ENCODE results near the gene RHOT1. TPM values are rescaled to one million over a fixed set of nuclear protein-coding genes. Genes with fewer than 3 reads are reported as not detected.
A peak's percentile ranks its signal among the peaks of the same experiment; 100 is the strongest.

RHOT1 gene
- total and polyA plus RNA-seq, 8 donors: 11.6 to 26.7 (median 16.0) TPM

DNA sequence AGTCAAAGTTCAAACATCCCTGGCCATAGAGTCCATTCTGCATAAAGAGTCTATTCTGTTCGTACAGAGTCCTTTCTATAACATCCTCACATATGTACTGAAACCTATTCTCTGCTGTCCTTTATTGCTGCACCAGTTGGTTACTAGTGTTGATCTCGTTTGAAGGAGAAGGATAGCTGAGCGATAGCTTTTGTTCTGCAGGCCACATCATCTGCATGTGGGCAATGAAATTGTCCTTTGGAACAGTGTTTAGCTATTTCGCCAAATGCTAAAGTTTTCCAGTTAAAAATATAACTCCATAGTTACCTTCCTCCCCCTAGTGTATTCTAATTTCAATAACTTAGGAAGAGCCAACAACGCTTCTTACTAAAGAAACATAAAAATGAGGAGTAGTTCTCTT, 6.0 kb downstream of the RHOT1 start:
- peaks cover 26 to 42% (median 38%) of the 10 kb centered on the region in 3 donors for H3K4me1 ChIP-seq
- peaks cover 0 to 4% (median 0%) of the 10 kb centered on the region in 3 donors for H3K36me3 ChIP-seq
- no peak for ATAC-seq

GRCh38 chr17:32150358-32150757, 8.1 kb downstream of the RHOT1 start:
- no peaks in the 10 kb centered on the region for H3K9me3 ChIP-seq
- H3K4me1 ChIP-seq: peaks cover 11 to 22% (median 19%) of the 10 kb centered on the region in 3 donors
- intact Hi-C loops (cut with DNase I): no loop called here
- no peak overlapping the region for H3K4me3 ChIP-seq
- H3K27me3 ChIP-seq: no peaks in the 10 kb centered on the region
- peaks cover 0 to 6% (median 0%) of the 10 kb centered on the region in 3 donors for H3K36me3 ChIP-seq
- TF ChIP-seq, protein P1, sequence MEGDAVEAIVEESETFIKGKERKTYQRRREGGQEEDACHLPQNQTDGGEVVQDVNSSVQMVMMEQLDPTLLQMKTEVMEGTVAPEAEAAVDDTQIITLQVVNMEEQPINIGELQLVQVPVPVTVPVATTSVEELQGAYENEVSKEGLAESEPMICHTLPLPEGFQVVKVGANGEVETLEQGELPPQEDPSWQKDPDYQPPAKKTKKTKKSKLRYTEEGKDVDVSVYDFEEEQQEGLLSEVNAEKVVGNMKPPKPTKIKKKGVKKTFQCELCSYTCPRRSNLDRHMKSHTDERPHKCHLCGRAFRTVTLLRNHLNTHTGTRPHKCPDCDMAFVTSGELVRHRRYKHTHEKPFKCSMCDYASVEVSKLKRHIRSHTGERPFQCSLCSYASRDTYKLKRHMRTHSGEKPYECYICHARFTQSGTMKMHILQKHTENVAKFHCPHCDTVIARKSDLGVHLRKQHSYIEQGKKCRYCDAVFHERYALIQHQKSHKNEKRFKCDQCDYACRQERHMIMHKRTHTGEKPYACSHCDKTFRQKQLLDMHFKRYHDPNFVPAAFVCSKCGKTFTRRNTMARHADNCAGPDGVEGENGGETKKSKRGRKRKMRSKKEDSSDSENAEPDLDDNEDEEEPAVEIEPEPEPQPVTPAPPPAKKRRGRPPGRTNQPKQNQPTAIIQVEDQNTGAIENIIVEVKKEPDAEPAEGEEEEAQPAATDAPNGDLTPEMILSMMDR (IDR thresholded peaks at IDR 0.05): no peak
- FAIRE-seq (no peak), ATAC-seq (no peak), DNase-seq (no peak)
- H3K27ac ChIP-seq: no peak overlapping the region

More for the DNA sequence above, 6.0 kb downstream of the RHOT1 start:
- no peak for DNase-seq
- Histone ChIP-seq H3K27ac (no peak overlapping the region), H3K9me3 (no peaks in the 10 kb centered on the region), H3K4me3 (no peak overlapping the region), H3K27me3 (no peaks in the 10 kb centered on the region)
- FAIRE-seq: no peak
- WGBS, 2 donors: 81 to 84% methylated on average over 5 of the region's 5 CpGs
- TF ChIP-seq, protein P1 (IDR thresholded peaks at IDR 0.05): no peak
- intact Hi-C loops (cut with DNase I): no loop called here

- no peak overlapping the region for H3K4me3 ChIP-seq
- TF ChIP-seq, protein P1 (IDR thresholded peaks at IDR 0.05): no peak
- peak overlapping the region in 2 of 4 donors; percentile 5 to 33 for H3K27ac ChIP-seq
- DNase-seq (peak in 3 of 6 donors; percentile 44 to 49 (median 45)), ATAC-seq (peak; percentile 87 to 98 (median 94)), FAIRE-seq (no peak)
- H3K27me3 ChIP-seq: no peaks in the 10 kb centered on the region
- H3K4me1 ChIP-seq: peaks cover 11 to 14% (median 14%) of the 10 kb centered on the region in 3 donors
- H3K36me3 ChIP-seq: peaks cover 0 to 13% (median 0%) of the 10 kb centered on the region in 3 donors
- 26 to 31% methylated on average over 3 of the region's 3 CpGs for WGBS, 2 donors
- intact Hi-C loops (cut with DNase I): no loop called here
- H3K9me3 ChIP-seq: no peaks in the 10 kb centered on the region
Observed at GRCh38 chr17:32152130-32152529, 9.8 kb downstream of the RHOT1 start.

GRCh38 chr17:32155896-32156295, 13.6 kb downstream of the RHOT1 start:
- Histone ChIP-seq H3K27ac (no peak overlapping the region), H3K36me3 (peaks cover 0 to 13% (median 4%) of the 10 kb centered on the region in 3 donors), H3K4me1 (peaks cover 11 to 14% (median 14%) of the 10 kb centered on the region in 3 donors), H3K27me3 (no peaks in the 10 kb centered on the region), H3K4me3 (no peak overlapping the region), H3K9me3 (no peaks in the 10 kb centered on the region)
- TF ChIP-seq, protein P1 (IDR thresholded peaks at IDR 0.05): no peak
- intact Hi-C loops (cut with DNase I): no loop called here
- FAIRE-seq: no peak
- ATAC-seq: no peak
- DNase-seq: no peak
- 88 to 93% methylated on average over 3 of the region's 3 CpGs for WGBS, 2 donors

DNA sequence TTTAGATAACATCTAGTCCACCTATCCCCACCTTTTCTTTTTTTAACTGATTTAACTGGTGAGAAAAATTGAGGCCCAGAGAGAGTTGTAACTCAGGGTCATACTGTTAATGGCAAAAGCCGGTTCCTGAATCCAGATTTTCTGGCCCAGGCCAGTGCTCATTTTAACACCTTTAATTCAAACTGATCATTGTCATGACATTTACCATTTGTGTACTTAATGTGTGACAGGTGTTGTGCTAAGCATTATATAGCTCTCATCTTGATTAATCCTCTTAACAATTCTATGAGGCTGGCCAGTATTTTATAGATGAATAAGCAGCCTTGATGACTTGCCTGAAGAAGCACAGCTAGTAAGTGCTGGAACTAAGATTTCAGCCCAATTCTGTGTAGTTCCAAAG, 14.4 kb downstream of the RHOT1 start:
- intact Hi-C loops (cut with DNase I): no loop called here
- 67 to 69% methylated on average over 1 of the region's 1 CpG for WGBS, 2 donors

More for the DNA sequence above, 14.4 kb downstream of the RHOT1 start:
- H3K36me3 ChIP-seq: peaks cover 0 to 13% (median 4%) of the 10 kb centered on the region in 3 donors
- no peak for DNase-seq
- TF ChIP-seq, protein P1 (IDR thresholded peaks at IDR 0.05): no peak
- H3K27ac ChIP-seq: no peak overlapping the region
- no peak overlapping the region for H3K4me3 ChIP-seq
- no peak for ATAC-seq
- no peaks in the 10 kb centered on the region for H3K27me3 ChIP-seq
- peaks cover 11% of the 10 kb centered on the region in 3 donors for H3K4me1 ChIP-seq
- FAIRE-seq: no peak
- H3K9me3 ChIP-seq: no peaks in the 10 kb centered on the region

Data from pancreas (tissue), 10 donors.